Fibroblast of mammary gland (primary cell): ENCODE results near the gene TSGA10IP.

ENCODE experiments used
- DNase-seq: peaks from one replicate; pipeline ENCODE4 v3.0.0-alpha.2; 2010; ENCODE audit warnings: low read depth
- H3K4me3 ChIP-seq: 2 replicates; pipeline ENCODE4 v1.5.1; 2011; ENCODE audit warnings: low read depth, mild to moderate bottlenecking, low read length, moderate library complexity; ENCODE audit not compliant: control insufficient read depth
- CTCF ChIP-seq: conservative IDR thresholded peaks from 2 replicates; pipeline ENCODE4 v1.5.1; 2011; ENCODE audit warnings: low read depth, low read length, inconsistent platforms; ENCODE audit not compliant: control insufficient read depth, insufficient read depth

The TSGA10IP gene

DNA sequence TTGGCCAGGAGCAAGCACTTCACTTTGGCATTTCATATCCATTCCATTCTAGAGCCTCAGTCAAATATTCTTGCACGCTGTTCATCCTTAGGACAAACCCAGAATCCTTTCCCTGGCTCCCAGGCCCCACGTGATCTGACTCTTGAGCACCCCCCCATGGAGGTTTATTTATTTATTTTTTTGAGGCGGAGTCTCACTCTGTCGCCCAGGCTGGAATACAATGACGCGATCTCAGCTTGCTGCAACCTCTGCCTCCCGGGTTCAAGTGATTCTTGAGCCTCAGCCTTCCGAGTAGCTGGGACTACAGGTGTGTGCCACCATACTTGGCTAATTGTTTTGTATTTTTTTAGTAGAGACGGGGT, 12.7 kb upstream of the TSGA10IP start:
- H3K4me3 ChIP-seq: no peak overlapping the region
- no peak for DNase-seq
- no peak for TF ChIP-seq CTCF

DNA sequence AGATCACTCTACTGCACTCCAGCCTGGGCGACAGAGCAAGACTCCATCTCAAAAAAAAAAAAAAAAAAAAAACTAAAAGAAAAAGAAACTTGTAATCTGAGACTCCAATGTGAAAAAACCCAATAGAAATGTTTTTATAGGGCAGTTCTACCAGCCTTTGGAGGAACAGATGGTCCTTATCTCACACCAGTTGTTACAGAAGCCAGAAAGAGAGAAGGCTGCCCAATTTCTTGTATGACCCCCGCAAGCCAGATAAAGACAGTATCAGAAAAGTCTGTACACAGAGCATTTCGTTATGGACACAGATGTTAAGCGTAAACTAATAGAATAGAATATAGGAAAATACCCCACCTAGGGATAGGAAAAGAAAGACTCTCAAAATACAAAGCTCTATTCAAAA, 11.3 kb upstream of the TSGA10IP start:
- no peak overlapping the region for H3K4me3 ChIP-seq
- no peak for DNase-seq
- no peak for TF ChIP-seq CTCF

DNA sequence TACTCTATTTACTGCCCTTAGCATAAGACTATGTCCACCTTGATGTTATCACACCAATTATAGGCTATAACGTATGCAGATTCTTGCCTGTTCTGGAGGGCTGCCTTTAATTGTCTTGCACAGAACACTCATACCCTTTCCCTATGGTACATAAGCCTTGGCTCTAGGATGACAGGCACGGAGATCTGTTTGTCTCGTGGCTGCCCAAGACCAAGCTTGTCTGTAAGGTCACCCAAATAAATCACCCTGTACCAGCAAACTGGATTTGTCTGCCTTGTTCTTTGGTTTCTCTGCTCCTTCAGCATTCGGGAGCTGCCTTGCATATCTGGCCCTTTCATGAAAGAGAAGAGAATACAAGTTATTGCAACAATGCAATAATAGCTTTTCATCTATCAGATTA, 7.5 kb upstream of the TSGA10IP start:
- DNase-seq: no peak
- TF ChIP-seq CTCF: no peak
- no peak overlapping the region for H3K4me3 ChIP-seq

- DNase-seq: no peak
- no peak for TF ChIP-seq CTCF
- H3K4me3 ChIP-seq: peak overlapping the region; percentile 1
Observed at GRCh38 chr11:65941720-65942310, 3.5 kb upstream of the TSGA10IP start.

GRCh38 chr11:65942531-65942930, 2.7 kb upstream of the TSGA10IP start:
- TF ChIP-seq CTCF: no peak
- no peak for DNase-seq
- no peak overlapping the region for H3K4me3 ChIP-seq

DNA sequence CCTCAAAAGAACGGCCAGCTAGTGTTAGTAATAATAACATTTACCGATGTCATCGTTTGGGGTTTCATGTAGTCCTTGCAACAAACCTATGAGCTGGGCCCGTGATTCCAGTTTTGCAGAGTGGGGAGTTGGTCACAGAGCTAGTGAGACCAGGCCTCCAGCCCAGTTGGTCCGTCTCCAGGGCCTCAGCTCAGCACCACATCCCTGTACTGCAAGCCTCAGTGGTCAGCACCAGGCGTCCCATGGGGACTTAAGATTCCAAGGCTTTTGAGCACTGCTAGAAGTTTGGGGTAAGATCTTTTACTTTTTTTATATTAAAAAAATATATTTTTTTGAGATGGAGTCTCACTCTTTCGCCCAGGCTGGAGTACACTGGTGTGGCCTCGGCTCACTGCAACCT, 1.1 kb upstream of the TSGA10IP start:
- TF ChIP-seq CTCF: no peak
- no peak overlapping the region for H3K4me3 ChIP-seq
- no peak for DNase-seq

DNA sequence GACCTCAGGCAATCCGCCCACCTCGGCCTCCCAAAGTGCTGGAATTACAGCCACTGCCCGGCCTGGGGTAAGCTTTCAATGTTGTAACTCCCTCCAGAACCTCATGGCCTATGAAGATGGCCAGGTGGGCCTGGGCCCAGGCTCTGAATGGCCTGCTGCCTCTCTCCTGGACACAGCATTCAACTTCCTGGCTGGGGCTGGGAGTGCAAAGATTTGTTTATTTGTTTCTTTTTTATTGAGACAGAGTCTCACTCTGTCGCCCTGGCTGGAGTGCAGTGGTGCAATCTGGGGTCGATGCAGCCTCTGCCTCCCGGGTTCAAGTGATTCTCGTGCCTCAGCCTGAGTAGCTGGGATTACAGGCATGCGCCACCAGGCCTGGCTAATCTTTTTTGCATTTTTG, 513 bp upstream of the TSGA10IP start:
- H3K4me3 ChIP-seq: no peak overlapping the region
- DNase-seq: no peak
- no peak for TF ChIP-seq CTCF
